Ishikawa (cell line): ENCODE measurements around the gene DPYD.

Experiments used
- CEBPB ChIP-seq: IDR thresholded peaks from 2 replicates; pipeline ENCODE4 v1.6.1; 2012
- CREB1 ChIP-seq: IDR thresholded peaks from 2 replicates; pipeline ENCODE4 v1.6.1; 2012; ENCODE audit warnings: low read depth
- EGR1 ChIP-seq: IDR thresholded peaks from 2 replicates; pipeline ENCODE4 v1.6.1; 2012
- EP300 ChIP-seq: IDR thresholded peaks from 2 replicates; pipeline ENCODE4 v1.6.1; 2012; ENCODE audit warnings: borderline replicate concordance
- FOXM1 ChIP-seq: IDR thresholded peaks from 2 replicates; pipeline ENCODE4 v1.6.1; 2012; ENCODE audit warnings: low read depth, borderline replicate concordance
- NFIC ChIP-seq: IDR thresholded peaks from 2 replicates; pipeline ENCODE4 v1.6.1; 2012
- RAD21 ChIP-seq: IDR thresholded peaks from 2 replicates; pipeline ENCODE4 v1.6.1; 2012; ENCODE audit warnings: low read depth
- TAF1 ChIP-seq: IDR thresholded peaks from 2 replicates; pipeline ENCODE4 v1.6.1; 2012; ENCODE audit warnings: low read depth, mild to moderate bottlenecking
- TCF12 ChIP-seq: IDR thresholded peaks from 2 replicates; pipeline ENCODE4 v1.6.1; 2012; ENCODE audit warnings: low read depth
- TEAD4 ChIP-seq: IDR thresholded peaks from 2 replicates; pipeline ENCODE4 v1.6.1; 2012
- YY1 ChIP-seq: IDR thresholded peaks from 2 replicates; pipeline ENCODE4 v1.6.1; 2012; ENCODE audit warnings: low read depth
- ZBTB7A ChIP-seq: IDR thresholded peaks from 2 replicates; pipeline ENCODE4 v1.6.1; 2012; ENCODE audit warnings: low read depth
- TF ChIP-seq, protein P1 (sequence below): IDR thresholded peaks from 2 replicates; pipeline ENCODE4 v1.6.1; 2012
- TF ChIP-seq, protein P2 (sequence below): IDR thresholded peaks from 2 replicates; pipeline ENCODE4 v1.6.1; 2012; ENCODE audit warnings: low read depth, mild to moderate bottlenecking
- TF ChIP-seq, protein P3 (sequence below): IDR thresholded peaks from 2 replicates; pipeline ENCODE4 v1.6.1; 2012

DPYD gene

DNA sequence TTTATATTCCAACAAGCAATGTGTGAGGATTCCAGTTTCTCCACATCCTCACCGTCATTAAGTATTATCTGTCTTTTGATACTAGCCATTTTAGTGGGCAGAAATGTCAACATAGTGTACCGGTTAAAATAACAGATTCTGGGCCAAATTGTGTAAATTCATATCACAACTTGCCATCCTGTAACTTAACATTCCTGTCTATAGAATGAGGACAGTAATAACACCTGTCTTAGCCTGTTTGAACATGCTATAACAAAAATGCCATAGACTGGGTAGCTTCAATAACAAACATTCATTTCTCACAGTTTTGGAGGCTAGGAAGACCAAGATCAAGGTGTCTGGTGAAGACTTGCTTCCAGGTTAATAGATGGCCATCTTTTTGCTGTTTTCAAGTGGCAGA, 708.2 kb downstream of the DPYD start:
- TF ChIP-seq, protein P1, sequence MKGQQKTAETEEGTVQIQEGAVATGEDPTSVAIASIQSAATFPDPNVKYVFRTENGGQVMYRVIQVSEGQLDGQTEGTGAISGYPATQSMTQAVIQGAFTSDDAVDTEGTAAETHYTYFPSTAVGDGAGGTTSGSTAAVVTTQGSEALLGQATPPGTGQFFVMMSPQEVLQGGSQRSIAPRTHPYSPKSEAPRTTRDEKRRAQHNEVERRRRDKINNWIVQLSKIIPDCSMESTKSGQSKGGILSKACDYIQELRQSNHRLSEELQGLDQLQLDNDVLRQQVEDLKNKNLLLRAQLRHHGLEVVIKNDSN, result no peak
- TF ChIP-seq TCF12 (no peak), CREB1 (no peak), ZBTB7A (no peak), RAD21 (no peak)
- TF ChIP-seq, protein P2, sequence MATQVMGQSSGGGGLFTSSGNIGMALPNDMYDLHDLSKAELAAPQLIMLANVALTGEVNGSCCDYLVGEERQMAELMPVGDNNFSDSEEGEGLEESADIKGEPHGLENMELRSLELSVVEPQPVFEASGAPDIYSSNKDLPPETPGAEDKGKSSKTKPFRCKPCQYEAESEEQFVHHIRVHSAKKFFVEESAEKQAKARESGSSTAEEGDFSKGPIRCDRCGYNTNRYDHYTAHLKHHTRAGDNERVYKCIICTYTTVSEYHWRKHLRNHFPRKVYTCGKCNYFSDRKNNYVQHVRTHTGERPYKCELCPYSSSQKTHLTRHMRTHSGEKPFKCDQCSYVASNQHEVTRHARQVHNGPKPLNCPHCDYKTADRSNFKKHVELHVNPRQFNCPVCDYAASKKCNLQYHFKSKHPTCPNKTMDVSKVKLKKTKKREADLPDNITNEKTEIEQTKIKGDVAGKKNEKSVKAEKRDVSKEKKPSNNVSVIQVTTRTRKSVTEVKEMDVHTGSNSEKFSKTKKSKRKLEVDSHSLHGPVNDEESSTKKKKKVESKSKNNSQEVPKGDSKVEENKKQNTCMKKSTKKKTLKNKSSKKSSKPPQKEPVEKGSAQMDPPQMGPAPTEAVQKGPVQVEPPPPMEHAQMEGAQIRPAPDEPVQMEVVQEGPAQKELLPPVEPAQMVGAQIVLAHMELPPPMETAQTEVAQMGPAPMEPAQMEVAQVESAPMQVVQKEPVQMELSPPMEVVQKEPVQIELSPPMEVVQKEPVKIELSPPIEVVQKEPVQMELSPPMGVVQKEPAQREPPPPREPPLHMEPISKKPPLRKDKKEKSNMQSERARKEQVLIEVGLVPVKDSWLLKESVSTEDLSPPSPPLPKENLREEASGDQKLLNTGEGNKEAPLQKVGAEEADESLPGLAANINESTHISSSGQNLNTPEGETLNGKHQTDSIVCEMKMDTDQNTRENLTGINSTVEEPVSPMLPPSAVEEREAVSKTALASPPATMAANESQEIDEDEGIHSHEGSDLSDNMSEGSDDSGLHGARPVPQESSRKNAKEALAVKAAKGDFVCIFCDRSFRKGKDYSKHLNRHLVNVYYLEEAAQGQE, result no peak

DNA sequence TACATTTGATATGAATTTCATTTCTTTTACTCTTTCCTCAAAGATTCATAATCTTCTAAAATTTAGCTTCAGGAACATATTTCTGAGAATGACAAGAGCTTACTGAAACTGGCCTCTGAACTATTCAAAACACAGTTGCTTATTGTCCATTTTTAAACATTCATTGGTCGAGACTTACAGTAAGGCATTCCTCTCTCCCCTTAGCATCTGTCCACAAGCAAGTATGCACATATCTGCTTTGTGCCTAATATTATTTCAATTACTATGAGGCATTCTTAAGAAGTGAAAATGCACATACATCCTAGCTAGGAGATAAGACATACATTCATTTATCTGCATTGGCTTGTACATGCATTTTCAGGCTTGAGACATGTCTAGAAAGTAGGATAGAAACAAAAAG, 710.5 kb downstream of the DPYD start:
- TF ChIP-seq CREB1 (no peak), FOXM1 (no peak), ZBTB7A (no peak), TCF12 (no peak), CEBPB (no peak), NFIC (no peak)
- TF ChIP-seq, protein P2, result no peak
- TF ChIP-seq, protein P1, result no peak

DNA sequence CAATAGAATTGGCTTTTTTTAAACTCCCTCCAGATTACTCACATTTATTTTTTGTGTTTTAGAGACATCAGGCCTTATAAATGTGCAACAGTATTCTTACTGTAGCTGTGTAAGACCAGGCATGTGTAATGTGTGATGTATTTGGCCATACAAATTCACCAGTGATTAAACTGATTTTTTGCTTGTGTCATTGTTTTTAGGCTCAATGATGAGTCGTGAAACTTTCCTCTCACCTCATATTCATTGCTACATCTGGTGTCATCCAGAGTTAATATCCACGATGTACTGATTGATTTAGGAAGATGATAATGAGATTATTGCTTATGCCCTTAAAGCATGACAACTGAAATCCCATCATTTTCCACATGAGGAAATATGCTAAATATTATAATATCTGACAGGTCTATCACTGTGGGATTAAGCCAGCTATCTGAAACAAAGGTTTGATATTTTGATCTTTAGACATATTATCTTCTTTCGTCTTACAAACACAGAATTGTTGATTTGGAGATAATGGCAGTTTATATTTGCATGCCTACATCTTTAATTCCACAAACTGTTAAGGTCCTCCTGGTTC, 711.4 kb downstream of the DPYD start:
- TF ChIP-seq EP300, result no peak
- TF ChIP-seq, protein P2, result no peak
- no peak for TF ChIP-seq EGR1
- TF ChIP-seq ZBTB7A, result no peak
- TF ChIP-seq NFIC, result no peak
- no peak for TF ChIP-seq FOXM1
- TF ChIP-seq, protein P3, sequence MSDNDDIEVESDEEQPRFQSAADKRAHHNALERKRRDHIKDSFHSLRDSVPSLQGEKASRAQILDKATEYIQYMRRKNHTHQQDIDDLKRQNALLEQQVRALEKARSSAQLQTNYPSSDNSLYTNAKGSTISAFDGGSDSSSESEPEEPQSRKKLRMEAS, result no peak
- TF ChIP-seq, protein P1, result no peak
- TF ChIP-seq CREB1, result no peak
- TF ChIP-seq TEAD4, result no peak
- TF ChIP-seq RAD21, result no peak
- TF ChIP-seq TAF1, result no peak
- no peak for TF ChIP-seq YY1
- no peak for TF ChIP-seq TCF12
- TF ChIP-seq CEBPB, result no peak

DNA sequence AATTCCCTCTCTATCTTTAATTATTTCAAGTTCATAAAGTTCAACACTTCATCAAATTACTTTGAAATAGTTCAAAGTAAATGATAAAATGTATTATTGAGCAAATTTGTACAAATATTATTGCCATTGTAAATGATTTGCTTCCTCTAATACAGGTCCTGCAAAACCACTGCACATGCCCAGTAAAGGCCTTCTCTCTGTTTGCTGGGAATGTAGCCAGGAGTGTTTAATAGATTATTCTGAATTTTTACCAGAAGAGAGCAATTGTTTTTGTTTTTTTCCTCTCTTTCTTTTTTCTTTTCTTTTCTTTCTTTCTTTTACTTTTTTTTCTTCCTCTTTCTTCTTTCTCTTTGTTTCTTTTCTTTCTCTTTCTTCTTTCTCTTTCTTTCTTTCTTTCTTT, 713.0 kb downstream of the DPYD start:
- TF ChIP-seq FOXM1 (no peak), CEBPB (no peak), TAF1 (no peak), TEAD4 (no peak), EGR1 (no peak), EP300 (no peak), ZBTB7A (no peak), NFIC (no peak), YY1 (no peak)
- TF ChIP-seq, protein P3, result no peak
- TF ChIP-seq, protein P2, result no peak
- TF ChIP-seq, protein P1, result no peak
